Measurements from ENCODE around the gene GALNT9.

The GALNT9 gene

GRCh38 chr12:132325733-132326130, 3.7 kb downstream of the GALNT9 start:
- no peak for DNase-seq (ENCODE audit: low read depth)

- no peak for DNase-seq (ENCODE audit: low read depth)
Measured at GRCh38 chr12:132324841-132325732, 4.3 kb downstream of the GALNT9 start.

- no peak for DNase-seq (ENCODE audit: low read depth)
Measured at GRCh38 chr12:132324173-132324572, 5.2 kb downstream of the GALNT9 start.

DNA sequence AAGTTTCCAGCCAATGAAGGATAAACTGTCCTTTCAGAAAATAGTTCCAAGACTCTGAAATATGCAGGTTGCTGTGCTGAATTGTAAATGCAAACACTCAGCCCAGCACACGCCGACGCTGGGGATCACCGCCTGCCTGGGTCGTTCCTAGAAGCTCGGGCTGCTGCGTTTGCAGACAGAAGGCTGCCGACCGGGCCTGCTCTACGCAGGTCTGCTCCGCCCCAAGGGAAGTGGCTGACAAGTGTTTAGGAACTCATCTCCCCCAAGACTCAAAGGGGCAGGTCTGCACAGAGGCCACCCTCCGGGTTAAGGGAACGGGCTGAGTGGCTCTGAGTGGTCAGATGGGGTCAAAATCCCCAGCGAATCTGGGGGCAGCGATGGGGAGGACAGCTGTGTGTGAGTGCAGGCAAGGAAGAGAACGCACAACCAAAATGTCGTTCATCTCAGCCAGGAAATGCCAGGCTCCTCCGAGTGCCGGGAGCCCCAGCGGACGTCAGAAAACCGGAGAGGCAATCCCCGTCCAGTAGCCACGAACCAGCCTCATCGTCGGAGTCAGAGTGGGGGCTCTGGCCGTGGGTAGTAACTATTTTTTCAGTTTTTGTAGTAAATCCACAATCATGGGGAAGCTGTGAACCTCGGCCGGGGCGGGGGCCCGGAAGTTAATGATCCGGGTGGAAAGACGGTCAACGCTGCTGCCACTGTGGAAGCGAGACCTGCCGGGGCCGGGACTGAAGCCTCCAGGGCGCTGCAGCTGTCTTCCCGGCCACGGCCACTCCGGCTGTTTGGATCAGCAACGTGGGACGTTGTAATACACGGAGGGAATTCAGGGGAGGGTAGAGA, 6.0 kb downstream of the GALNT9 start:
- DNase-seq (ENCODE audit: low read depth): no peak

- DNase-seq (ENCODE audit: low read depth): no peak
Measured at GRCh38 chr12:132322206-132323132, 6.9 kb downstream of the GALNT9 start.

DNA sequence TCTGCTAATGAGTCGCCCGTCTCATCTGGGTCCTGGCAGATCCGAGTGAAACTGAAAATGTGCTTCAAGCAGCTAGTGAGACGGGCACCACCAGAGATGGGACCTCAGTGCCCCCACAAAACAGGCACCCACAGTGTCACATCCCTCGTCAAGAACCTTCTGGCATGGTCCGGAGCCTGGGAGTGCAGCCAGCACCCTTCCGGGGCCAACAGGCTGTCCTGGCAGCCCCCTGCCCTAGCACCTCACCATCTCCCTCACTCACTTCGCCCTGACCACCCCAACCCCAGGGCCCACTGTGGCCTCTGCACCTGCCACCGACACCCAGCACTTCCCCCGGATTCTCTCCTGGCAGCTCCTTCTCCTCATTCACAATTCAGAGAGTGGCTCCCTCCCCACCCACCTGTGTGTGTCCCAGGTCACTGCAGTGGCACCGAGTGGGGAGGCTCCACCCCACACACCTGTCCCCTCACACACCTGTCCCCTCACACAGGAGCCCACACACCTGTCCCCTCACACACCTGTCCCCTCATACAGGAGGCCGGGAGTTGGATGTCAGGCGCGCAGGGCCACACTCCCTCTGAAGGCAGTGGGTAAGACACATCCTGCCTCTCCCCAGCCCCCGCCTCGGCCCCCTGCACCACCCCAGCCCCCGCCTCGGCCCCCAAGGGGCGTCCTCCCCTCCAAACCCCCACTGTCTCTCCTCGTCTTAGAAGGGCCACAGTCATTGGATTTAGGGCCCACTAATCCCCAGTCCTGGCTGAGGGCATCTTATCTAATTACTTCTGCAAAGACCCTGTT, 7.9 kb downstream of the GALNT9 start:
- no peak for DNase-seq (ENCODE audit: low read depth)

DNA sequence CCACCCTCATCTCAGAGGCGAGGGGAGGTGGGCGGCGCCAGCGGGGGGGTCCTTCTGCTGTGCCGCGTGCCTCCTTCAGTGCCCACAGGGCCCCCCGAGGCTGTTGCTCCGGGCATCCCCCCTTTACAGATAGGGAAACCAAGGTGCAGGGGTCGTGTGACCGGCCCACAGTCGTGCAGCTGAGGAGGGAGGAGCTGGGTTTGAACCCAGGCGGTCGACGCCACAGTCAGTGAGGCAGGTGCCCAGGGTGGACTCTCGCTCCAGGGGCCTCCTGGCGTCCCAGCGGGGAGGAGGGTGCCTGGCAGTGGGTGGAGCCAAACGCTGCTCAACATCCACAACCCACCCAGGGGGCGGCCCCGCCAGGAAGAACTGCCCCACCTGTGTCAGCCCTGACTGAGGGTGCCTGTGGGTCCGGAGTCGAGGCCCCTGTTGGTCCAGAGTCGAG, 8.6 kb downstream of the GALNT9 start:
- no peak for DNase-seq (ENCODE audit: low read depth)

DNA sequence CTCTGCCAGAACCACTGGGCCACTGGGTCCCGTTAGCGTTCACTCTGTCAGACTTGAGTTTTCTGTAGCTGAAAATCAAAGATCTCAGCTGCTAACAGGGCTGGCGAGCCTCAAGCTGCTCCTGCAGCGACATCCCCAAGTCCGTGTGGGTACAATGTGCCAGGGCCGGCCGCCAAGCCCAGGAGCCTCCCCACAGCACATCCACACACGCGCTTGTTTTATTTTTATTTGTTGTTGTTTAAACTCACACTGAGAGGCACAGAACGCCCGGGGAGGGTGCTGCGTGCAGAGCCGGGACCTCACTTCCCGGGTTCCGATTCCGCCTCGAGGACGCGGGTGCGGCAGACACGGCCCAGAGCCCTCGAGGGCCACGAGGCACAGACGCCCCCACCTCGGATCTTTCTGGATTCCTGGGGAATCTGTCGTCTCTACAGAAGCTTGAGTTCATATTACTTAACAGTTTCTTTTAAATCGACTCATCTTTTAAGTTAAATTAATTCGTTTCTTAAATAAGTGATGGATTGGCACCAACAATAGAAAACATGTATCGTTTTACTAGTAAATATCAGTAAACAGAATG, 9.3 kb downstream of the GALNT9 start:
- no peak for DNase-seq (ENCODE audit: low read depth)

DNA sequence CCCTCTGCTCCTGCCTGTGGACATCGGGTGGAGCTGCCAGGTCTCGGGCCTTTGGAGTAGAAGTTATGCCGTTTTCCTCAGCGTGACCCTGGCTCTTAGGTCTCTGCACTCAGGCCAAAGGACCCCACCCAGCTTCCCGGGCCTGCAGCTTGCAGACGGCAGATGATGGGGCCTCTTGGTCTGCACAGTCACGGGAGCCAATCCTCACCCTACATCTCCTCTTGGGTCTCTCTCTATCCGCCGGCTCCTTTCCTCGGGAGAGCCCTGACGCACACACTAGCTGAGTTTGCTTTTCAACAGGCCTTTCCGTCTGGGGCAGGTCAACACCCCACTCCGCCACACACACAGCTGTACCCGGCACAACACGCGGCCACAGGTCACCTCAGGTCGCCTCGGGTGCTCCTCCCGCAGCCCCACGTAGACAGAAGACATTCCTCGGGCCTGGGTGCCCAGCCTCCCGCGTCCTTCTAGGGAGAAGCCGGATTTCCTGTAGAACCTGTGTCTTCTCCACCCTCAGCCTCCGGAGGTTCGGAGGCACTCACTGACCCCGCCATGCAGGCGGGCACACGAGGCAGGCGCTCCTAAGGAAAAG, 9.9 kb downstream of the GALNT9 start:
- no peak for DNase-seq (ENCODE audit: low read depth)

DNA sequence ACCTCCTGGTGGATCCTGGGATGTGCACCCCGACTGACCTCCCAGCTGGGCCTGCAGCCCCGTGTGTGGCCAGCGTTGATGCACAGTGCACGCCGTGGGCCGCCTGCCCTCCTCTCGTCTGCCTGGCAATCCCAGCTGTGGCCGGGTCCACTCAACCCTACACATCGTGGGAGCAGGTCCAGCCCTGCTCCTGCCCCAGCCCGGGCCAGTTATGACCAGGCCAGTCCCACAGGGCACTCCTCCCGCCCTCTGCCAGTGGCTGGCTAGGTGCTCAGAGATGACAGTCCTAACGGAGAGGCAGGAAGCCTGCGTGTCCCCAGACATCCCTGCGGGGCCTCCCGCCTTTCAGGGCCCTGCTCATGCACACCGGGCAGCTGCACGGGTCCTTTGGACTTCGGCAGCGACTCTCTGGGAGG, 10.8 kb downstream of the GALNT9 start:
- DNase-seq (ENCODE audit: low read depth): no peak

GRCh38 chr12:132318135-132318534, 11.3 kb downstream of the GALNT9 start:
- DNase-seq (ENCODE audit: low read depth): no peak

DNA sequence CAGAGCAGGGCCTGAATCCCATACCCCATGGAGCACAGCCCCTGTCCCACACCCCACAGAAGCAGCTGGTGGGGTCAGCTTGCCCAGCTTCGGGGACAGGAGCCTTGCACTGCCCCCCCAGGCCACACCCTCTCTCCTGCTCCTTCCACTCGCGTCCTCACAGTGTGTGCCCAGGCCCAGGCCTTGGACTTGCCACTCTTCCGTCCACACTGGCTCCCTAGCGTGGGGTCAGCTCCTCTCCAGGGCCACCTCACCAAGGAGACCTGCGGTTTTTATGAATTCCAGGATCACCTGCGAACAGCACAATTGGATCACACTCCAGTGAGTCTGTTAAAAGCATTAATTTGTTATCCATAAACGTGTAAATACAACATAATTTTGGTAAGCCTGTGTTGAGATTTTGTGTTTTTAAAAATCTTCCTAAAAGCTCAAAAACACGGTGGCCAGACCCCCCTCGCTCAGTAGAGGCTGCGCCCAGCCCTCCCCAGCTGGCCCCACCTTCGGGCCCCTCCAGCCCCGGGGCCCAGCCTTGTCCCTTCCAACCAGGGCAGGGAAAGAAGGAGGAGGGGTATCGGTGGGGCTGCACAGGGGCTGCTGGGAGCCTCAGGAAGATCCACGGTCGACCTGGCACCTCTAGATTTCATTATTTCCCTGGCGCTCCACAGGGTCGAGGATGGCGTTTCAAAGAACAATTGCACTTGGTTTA, 12.0 kb downstream of the GALNT9 start:
- no peak for DNase-seq (ENCODE audit: low read depth)

DNA sequence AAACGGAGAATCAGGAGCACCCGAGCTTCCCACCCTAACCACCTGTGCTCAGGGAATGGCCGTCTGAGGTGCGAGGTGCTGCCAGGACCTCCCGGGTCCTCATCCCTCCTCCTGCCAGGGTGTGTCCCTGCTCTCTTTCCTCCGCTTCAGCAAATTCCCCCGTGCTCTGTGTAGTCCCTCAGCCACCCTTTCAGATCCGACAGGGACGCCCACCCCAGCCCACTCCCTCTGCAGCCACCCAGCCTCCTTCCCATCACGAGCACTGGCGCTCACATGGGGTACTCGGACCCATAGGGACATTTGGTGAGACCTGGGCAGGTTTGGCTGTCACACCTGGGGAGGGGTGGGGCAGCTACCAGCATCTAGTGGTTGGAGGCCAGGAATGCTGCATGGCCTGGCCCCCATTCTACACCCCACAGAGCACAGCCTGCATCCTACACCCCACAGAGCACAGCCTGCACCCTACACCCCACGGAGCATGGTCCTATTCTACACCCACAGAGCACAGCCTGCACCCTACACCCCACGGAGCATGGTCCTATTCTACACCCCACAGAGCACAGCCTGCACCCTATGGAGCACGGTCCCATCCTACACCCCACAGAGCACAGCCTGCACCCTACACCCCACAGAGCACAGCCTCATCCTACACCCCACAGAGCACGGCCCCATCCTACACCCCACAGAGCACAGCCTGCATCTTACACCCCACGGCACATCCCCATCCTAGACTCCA, 12.7 kb downstream of the GALNT9 start:
- DNase-seq (ENCODE audit: low read depth): no peak

GRCh38 chr12:132315951-132316350, 13.4 kb downstream of the GALNT9 start:
- DNase-seq (ENCODE audit: low read depth): no peak

DNA sequence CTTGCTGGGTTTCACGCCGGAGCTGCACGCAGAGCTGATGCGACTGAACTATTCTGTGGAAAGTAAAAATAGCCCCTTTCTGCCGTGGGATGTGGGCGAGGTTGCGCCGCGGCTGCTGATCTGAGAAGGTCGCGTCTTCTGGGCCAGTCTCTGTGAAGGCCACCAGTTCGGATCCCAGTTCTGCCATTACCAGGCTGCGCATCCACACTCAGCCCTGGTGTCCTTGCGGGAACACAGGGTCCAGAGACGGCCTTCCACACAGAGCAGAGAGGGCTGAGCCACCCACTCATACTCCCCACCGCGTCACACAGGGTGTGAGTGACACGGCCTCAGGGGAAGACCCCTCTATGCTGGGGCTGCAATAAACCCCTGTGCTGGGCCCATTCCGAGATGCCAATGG, 13.9 kb downstream of the GALNT9 start:
- no peak for DNase-seq (ENCODE audit: low read depth)

- DNase-seq (ENCODE audit: low read depth): no peak
Measured at GRCh38 chr12:132314516-132315233, 14.7 kb downstream of the GALNT9 start.

DNA sequence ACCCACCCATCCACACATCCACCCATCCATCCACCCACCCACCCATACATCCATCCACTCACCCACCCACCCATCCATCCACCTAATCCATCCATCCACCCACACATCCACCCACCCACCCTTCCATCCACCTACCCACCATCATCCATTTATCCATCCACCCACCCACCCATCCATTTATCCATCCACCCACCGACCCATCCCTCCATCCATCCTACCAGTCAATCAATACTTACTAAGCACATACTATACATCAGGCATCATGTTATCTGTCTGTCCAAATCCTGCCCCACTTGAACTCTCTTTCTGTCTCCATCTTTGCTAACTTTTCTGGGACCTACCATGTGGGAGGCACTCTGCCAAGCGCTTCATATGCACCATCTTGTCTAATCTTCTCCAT, 15.4 kb downstream of the GALNT9 start:
- no peak for DNase-seq (ENCODE audit: low read depth)

DNA sequence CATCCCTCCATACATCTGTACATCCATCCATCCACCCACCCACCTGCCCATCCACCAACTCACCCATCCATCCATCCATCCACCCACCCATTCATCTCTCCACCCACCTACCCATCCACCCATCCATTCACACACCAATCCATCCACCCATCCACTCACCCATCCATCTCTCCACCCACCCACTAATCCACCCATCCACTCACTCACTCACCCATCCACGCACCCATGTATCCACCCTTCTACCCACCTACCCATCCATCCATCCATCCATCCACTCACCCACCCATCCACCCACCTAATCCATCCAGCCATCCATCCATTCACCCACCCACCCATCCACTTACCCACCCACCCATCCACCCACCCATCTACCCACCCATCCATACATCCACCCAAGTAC, 16.2 kb downstream of the GALNT9 start:
- no peak for DNase-seq (ENCODE audit: low read depth)
